Activated CD4-positive, alpha-beta T cell treated with anti-CD3 and anti-CD28 coated beads, Interleukin-2, amount 10 ng/mL, durations not matched to agents 24 days and 14 days (primary cell): ENCODE measurements around the gene GUK1. TPM values are rescaled to one million over a fixed set of nuclear protein-coding genes. Genes with fewer than 3 reads are reported as not detected.
A peak's percentile ranks its signal among the peaks of the same experiment; 100 is the strongest.

Source experiments
- DNase-seq: peaks from one replicate; pipeline ENCODE4 v3.0.0; 2022
- H3K27ac Mint-ChIP-seq: one replicate; pipeline ENCODE4 v1.8.0; 2022; ENCODE audit warnings: mild to moderate bottlenecking, mixed read lengths
- H3K27me3 Mint-ChIP-seq: one replicate; pipeline ENCODE4 v1.8.0; 2022; ENCODE audit warnings: mixed read lengths
- H3K36me3 Mint-ChIP-seq: one replicate; pipeline ENCODE4 v1.8.0; 2022; ENCODE audit warnings: low read depth, mild to moderate bottlenecking, mixed read lengths
- H3K4me1 Mint-ChIP-seq: one replicate; pipeline ENCODE4 v1.8.0; 2021; ENCODE audit warnings: mixed read lengths
- H3K4me3 Mint-ChIP-seq: one replicate; pipeline ENCODE4 v1.8.0; 2022; ENCODE audit warnings: mild to moderate bottlenecking, moderate library complexity, mixed read lengths
- H3K9me3 Mint-ChIP-seq: one replicate; pipeline ENCODE4 v1.8.0; 2021; ENCODE audit warnings: mixed read lengths
- intact Hi-C: fragments of 100-400 bp; cut with micrococcal nuclease; formaldehyde crosslinking; loops from one replicate; pipeline ENCODE4 v1.15.1; 2023
- total RNA-seq: library from RNA; stranded (reverse); gene quantifications from 2 replicates; pipeline ENCODE4 v1.2.3, GENCODE V29; 2022

Gene GUK1
- total RNA-seq, 1 donor from 2014 or later = 222 TPM

DNA sequence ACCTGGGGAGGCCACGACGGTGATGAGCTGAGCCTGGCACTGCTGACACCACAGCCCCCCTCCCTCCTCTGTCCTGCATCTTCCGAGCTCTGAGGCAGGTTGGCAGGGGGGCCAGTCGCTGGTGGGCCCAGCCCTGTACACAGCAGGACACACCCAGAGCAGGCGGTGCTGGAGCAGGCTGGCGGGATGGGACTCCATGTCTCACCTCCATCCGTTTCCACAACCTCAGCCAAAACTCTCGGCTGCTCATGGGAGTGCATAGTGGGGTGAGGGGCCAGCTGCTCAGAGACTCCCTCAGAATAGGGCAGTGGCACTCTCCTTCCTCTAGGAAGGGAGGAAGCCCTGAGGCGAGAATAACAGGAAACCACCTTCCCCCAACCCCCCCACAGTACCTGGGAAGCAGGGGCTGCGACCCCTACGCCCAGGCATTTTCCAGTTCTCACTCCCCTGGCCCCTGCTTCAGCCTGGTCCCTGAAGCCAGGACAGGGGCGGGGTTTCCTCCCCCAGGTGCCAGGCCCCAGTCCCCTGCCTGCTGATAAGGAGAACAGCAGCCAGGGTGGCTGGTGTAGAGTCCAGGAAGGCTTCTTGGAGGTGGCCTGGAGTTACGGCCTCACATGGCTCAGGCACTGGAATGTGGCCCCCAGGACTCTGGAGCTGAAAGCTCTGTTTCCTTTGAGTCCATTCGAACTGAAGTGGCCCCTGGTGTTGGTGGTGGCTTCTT, 22.4 kb downstream of the GUK1 start:
- no peak overlapping the region for H3K4me3 Mint-ChIP-seq

DNA sequence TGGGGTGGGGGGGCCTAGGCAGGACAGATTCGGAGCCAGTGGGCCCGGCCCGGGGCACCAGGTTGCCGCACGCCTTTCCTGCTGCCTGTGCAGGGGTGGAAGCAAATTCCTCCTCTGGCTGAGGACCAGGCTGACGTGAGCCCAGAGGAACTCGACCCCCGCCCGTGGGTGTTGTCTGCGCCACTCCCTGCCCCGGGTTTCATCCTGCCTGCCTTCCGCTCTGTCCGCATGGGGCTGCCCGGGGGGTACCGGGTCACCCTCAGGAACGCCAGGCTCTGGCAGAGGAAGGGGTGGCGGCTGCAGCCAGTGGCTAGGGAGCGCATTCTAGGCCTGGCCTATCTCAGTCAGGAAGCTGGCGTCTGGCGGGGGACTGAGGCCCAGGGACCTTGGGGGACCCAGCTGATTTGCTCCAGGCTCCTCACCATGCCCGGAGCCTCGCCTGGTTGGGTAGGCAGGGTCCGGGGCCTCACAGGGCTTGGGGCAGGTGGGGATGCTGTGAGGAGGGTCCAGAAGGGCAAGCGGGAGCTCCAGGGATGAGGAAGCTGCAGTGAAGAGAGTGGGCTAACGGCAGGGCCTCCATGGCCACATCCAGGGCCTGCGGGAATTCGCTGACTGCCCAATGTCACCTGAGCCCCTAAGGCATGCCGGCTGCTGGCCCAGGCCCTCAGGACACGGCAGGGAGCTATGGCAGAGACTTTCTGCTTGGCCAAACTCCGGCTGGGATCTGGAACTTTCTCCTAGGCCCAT, 23.1 kb downstream of the GUK1 start:
- Mint-ChIP-seq H3K36me3 (no peaks in the 10 kb centered on the region), H3K27ac (no peak overlapping the region), H3K9me3 (no peaks in the 10 kb centered on the region), H3K4me1 (peaks cover 25% of the 10 kb centered on the region), H3K27me3 (no peaks in the 10 kb centered on the region), H3K4me3 (no peak overlapping the region)
- intact Hi-C loops = loop anchor here (10.0 kb wide), 2 partner anchors 112 to 398 kb away; no protein-coding TSS in a partner anchor
- no peak for DNase-seq

More for the DNA sequence above, 22.4 kb downstream of the GUK1 start:
- H3K36me3 Mint-ChIP-seq = no peaks in the 10 kb centered on the region
- no peaks in the 10 kb centered on the region for H3K9me3 Mint-ChIP-seq
- DNase-seq = no peak
- H3K4me1 Mint-ChIP-seq = peaks cover 21% of the 10 kb centered on the region
- no peaks in the 10 kb centered on the region for H3K27me3 Mint-ChIP-seq
- intact Hi-C loops = loop anchor here (10.0 kb wide), 2 partner anchors 112 to 398 kb away; no protein-coding TSS in a partner anchor
- no peak overlapping the region for H3K27ac Mint-ChIP-seq

GRCh38 chr1:228163776-228164519, 23.9 kb downstream of the GUK1 start:
- H3K27me3 Mint-ChIP-seq = no peaks in the 10 kb centered on the region

GRCh38 chr1:228164561-228165371, 24.7 kb downstream of the GUK1 start:
- DNase-seq = no peak
- no peaks in the 10 kb centered on the region for H3K9me3 Mint-ChIP-seq
- H3K27me3 Mint-ChIP-seq = no peaks in the 10 kb centered on the region
- H3K4me3 Mint-ChIP-seq = peak overlapping the region; percentile 91
- H3K36me3 Mint-ChIP-seq = no peaks in the 10 kb centered on the region
- peaks cover 25% of the 10 kb centered on the region for H3K4me1 Mint-ChIP-seq
- peak overlapping the region; percentile 93 for H3K27ac Mint-ChIP-seq
- intact Hi-C loops = loop anchor here (1.0 to 10.0 kb wide), 5 partner anchors 10 to 400 kb away; no protein-coding TSS in a partner anchor

More at GRCh38 chr1:228163776-228164519, 23.9 kb downstream of the GUK1 start:
- Mint-ChIP-seq H3K4me3 (peak overlapping the region; percentile 91), H3K27ac (peak overlapping the region; percentile 93), H3K36me3 (no peaks in the 10 kb centered on the region), H3K4me1 (peaks cover 25% of the 10 kb centered on the region), H3K9me3 (no peaks in the 10 kb centered on the region)
- no peak for DNase-seq
- intact Hi-C loops = loop anchor here (10.0 kb wide), 2 partner anchors 111 to 399 kb away; no protein-coding TSS in a partner anchor

DNA sequence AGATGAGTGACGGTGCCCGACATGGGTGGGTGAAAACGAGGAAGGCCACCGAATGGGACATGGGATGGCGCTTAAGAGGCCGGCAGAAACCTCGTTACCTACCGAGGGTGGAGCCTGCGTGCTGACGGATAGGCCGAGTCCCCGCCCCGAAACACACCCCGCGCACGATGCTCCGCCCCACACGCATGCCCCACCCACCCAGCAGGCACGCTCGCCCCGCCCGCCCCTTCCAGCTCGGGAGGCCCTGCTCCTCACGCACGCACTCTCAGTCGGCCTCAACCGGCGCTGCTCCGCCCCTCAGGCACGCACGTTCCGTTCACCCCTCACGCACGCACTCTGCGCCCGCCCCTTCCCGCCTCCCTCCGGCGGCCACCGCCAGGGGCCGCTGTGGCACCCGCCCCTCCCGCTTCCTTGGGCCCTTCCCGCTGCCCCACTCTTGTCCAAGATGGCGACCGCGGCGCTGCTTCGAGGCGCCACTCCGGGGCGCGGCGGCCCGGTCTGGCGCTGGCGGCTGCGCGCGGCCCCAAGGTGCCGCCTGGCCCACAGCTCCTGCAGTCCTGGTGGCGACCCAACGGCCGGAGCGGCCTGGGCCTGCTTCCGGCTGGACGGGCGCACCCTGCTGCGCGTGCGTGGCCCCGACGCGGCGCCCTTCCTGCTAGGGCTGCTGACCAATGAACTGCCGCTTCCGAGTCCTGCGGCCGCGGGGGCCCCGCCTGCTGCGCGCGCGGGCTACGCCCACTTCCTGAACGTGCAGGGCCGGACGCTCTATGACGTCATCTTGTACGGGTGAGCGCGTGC, 25.5 kb downstream of the GUK1 start, which contains the start of gene IBA57:
Gene IBA57, plus strand, starts transcription at position 433 of the 798 bp plus-strand sequence. Its CDS starts 13 bp downstream, at position 446.
- intact Hi-C loops = loop anchor here (1.0 to 10.0 kb wide), 12 partner anchors 9 to 401 kb away; partner anchors contain the start of genes ARF1, GUK1, MRPL55 and RNF187
- peak; percentile 100 for DNase-seq
- Mint-ChIP-seq H3K27ac (peak within 1 kb of the TSS; percentile 96), H3K27me3 (no peaks in the 10 kb centered on the region), H3K4me3 (peak within 1 kb of the TSS; percentile 91), H3K36me3 (no peaks in the 10 kb centered on the region), H3K9me3 (no peaks in the 10 kb centered on the region), H3K4me1 (peaks cover 25% of the 10 kb centered on the region)

DNA sequence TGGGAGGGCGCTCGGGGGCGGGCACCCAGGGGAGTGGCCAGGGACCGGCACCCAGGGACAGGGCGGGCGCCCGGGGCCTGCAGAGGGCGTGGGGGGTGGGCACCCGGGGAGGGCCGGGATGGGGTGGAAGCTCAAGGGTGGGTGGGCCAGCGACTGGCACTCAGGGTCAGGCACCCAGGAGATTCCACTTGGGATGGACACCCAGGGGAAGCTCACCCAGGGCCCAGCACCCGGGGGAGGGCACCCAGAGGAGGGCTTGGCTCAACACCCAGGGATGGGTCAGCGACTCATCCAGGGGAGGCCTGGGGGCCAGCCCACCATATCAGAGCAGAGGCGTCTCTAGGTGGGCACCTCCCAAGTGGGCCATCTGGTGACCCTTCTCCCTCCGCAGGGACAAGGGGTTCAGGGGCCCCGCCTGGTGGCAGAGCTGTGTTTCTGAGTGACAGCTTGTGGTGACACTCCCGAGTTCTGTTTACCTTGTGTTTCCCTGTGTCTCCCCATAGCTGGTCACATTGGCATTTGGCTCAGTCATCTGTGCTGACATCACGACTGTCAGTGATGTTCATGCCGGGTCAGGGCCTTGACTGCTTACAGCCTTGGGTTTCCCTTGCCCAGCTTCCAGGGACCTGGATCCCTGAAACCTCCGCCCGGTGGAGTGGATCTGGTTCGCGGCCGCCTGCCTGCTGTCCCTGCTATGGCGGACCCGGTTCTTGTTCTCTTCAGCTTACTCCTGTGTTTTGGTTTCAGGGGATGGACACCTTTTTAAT, 26.3 kb downstream of the GUK1 start:
- Mint-ChIP-seq H3K4me1 (peaks cover 25% of the 10 kb centered on the region), H3K36me3 (no peaks in the 10 kb centered on the region), H3K27me3 (no peaks in the 10 kb centered on the region), H3K9me3 (no peaks in the 10 kb centered on the region), H3K27ac (peak overlapping the region; percentile 96), H3K4me3 (peak overlapping the region; percentile 91)
- DNase-seq = peak; percentile 88
- intact Hi-C loops = loop anchor here (1.0 to 10.0 kb wide), 9 partner anchors 26 to 402 kb away; partner anchors contain the start of genes ARF1, GUK1, MRPL55 and RNF187

DNA sequence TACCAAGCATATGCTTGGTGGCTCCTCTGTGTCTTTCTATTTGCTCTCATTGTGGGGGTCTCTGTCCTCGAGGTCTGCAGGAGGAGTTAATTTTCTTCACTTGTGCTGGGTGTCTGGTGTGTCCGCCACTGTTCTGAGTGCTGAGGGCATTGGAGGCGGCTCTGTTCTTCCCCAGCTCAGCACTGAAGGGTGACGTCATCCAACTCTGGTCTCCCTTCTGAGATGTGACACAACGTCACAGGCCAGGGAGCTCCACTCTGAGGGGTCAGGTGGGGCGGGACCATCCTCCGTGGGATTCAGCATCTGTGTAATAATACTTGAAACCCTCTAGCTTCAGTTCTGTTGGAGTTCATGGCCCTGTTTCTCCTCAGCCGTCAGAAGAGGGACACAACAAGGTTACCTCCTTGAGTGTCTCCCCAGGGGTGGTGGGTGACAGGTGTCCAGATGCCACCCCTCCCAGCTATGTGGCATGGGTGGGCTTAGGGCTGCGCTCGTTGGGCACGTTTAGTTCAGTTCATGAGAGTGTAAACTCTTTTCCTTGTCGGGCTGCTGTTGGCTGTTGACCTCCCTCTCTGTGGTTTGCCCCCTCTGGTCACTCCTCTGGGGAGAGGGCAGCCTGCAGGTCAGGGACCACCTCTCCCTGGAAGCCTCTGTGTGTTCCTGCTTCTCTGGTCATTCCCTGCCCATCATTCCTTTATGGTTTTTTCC, 28.6 kb downstream of the GUK1 start:
- H3K27me3 Mint-ChIP-seq = no peaks in the 10 kb centered on the region
- no peak overlapping the region for H3K27ac Mint-ChIP-seq
- no peak overlapping the region for H3K4me3 Mint-ChIP-seq
- peak; percentile 55 for DNase-seq
- intact Hi-C loops = loop anchor here (10.0 kb wide), 2 partner anchors 106 to 404 kb away; no protein-coding TSS in a partner anchor
- no peaks in the 10 kb centered on the region for H3K9me3 Mint-ChIP-seq
- H3K36me3 Mint-ChIP-seq = no peaks in the 10 kb centered on the region
- H3K4me1 Mint-ChIP-seq = peaks cover 20% of the 10 kb centered on the region

DNA sequence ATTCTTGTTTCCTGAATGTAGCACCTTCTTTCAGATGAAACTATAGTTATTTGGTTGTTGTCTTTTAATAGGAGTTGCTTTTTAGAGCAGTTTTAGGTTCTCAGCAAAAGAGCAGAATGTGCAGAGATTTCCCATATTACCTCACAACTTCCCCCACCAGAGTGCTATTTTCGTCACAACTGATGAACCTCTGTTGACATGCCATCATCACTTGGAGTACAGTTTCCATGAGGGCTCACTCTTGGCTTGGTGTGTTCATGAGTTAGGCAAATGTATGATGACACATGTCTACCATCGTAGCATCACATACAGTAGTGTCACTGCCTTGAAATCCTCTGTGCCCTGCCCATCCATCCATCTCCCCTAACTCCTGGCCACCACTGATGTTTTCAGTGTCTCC, 29.3 kb downstream of the GUK1 start:
- H3K4me3 Mint-ChIP-seq = no peak overlapping the region
- intact Hi-C loops = loop anchor here (10.0 kb wide), 2 partner anchors 105 to 405 kb away; no protein-coding TSS in a partner anchor
- H3K36me3 Mint-ChIP-seq = no peaks in the 10 kb centered on the region
- H3K9me3 Mint-ChIP-seq = no peaks in the 10 kb centered on the region
- peaks cover 18% of the 10 kb centered on the region for H3K4me1 Mint-ChIP-seq
- no peaks in the 10 kb centered on the region for H3K27me3 Mint-ChIP-seq
- DNase-seq = no peak
- no peak overlapping the region for H3K27ac Mint-ChIP-seq

GRCh38 chr1:228170666-228171065, 30.6 kb downstream of the GUK1 start:
- H3K9me3 Mint-ChIP-seq = no peaks in the 10 kb centered on the region
- no peak overlapping the region for H3K4me3 Mint-ChIP-seq
- H3K36me3 Mint-ChIP-seq = no peaks in the 10 kb centered on the region
- intact Hi-C loops = no loop called here
- no peak overlapping the region for H3K27ac Mint-ChIP-seq
- DNase-seq = no peak
- peaks cover 10% of the 10 kb centered on the region for H3K4me1 Mint-ChIP-seq
- H3K27me3 Mint-ChIP-seq = no peaks in the 10 kb centered on the region

DNA sequence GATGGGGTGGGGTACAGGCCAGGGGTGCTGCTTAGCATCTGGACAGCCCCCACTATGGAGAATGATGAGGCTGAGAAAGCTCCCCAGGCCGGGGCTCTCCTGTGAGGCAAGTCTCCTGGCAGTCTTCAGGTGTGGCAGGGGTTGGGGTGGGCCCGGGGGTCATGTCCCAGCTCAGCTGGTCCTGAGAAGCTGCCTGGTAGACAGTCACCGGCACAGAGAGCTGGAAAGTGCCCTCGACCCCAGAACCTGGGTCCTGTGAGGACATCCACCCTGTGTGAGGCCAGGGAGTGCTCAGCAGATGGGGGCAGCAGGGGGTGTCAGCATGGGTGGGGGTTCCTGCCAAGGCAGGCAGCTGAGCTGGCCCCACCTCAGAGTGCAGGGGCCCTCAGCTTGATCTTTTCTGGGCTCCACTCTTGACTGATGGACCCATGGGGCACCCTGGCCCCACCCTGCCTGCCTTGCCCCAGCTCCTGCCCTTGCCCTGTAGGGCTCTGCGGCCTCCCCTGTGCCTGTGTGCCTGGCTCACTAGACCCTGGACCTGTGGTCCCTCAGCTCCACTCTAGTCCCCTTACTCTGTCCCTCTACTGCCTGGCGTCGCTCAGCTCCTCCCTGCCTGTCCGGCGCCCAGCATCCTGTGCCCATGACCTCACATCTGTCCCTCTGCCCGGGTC, 31.3 kb downstream of the GUK1 start:
- Mint-ChIP-seq H3K4me1 (peaks cover 10% of the 10 kb centered on the region), H3K36me3 (no peaks in the 10 kb centered on the region), H3K27ac (no peak overlapping the region), H3K9me3 (no peaks in the 10 kb centered on the region), H3K4me3 (no peak overlapping the region), H3K27me3 (no peaks in the 10 kb centered on the region)
- intact Hi-C loops = no loop called here
- DNase-seq = peak; percentile 53
